Mesenteric fat pad (tissue), 1 donor: ENCODE measurements around the gene KCNK13. TPM values are rescaled to one million over a fixed set of nuclear protein-coding genes. Genes with fewer than 3 reads are reported as not detected.
"Not testable (repeated sequence)": the region's sequence is repeated elsewhere in the genome, so short reads cannot be mapped to it uniquely, and the experiment has no call there.

Experiments
- DNase-seq: peaks from one replicate; pipeline ENCODE4 v3.0.0-alpha.2; 2020; ENCODE audit warnings: low spot score
- long read RNA-seq: library from polyadenylated mRNA; unstranded; transcript quantifications from one replicate; pipeline ENCODE4 v2.0.0, GENCODE V29; 2020
- total RNA-seq: library from RNA; stranded (reverse); fragmentation: NEBNext Ultra II Directional; extraction: Animal tissue kit (Norgen Biotek cat#: 25700); gene quantifications from one replicate; pipeline ENCODE4 v1.2.1, GENCODE V29; 2021
- donor health status: DM: yes; HTN: yes; CAD: no.

Gene KCNK13
- 1.3 TPM for total RNA-seq
- long read RNA-seq = 0 reads

- no peak for DNase-seq
Observed at GRCh38 chr14:90061685-90062126, at the start of gene KCNK13. KCNK13 (plus strand) TSS chr14:90061994; CDS start chr14:90062206, 212 bp downstream.

- no peak for DNase-seq
Observed at GRCh38 chr14:90017371-90017770, 44.4 kb upstream of the KCNK13 start.

- no peak for DNase-seq
Observed at GRCh38 chr14:90019824-90020523, 41.8 kb upstream of the KCNK13 start.

- DNase-seq = no peak
Observed at GRCh38 chr14:90023176-90023896, 38.5 kb upstream of the KCNK13 start.

- DNase-seq = no peak
Observed at GRCh38 chr14:90024910-90025309, 36.9 kb upstream of the KCNK13 start.

- DNase-seq = not testable (repeated sequence)
Observed at GRCh38 chr14:90026608-90027007, 35.2 kb upstream of the KCNK13 start.

- no peak for DNase-seq
Observed at GRCh38 chr14:90027842-90028241, 34.0 kb upstream of the KCNK13 start.

GRCh38 chr14:90034156-90034555, 27.6 kb upstream of the KCNK13 start:
- no peak for DNase-seq

- no peak for DNase-seq
Observed at GRCh38 chr14:90034835-90035525, 26.8 kb upstream of the KCNK13 start.

- no peak for DNase-seq
Observed at GRCh38 chr14:90039253-90040010, 22.4 kb upstream of the KCNK13 start.

- DNase-seq = no peak
Observed at GRCh38 chr14:90040411-90040810, 21.4 kb upstream of the KCNK13 start.

GRCh38 chr14:90042496-90043252, 19.1 kb upstream of the KCNK13 start:
- DNase-seq = no peak

GRCh38 chr14:90045616-90046015, 16.2 kb upstream of the KCNK13 start:
- no peak for DNase-seq

GRCh38 chr14:90049390-90049789, 12.4 kb upstream of the KCNK13 start:
- no peak for DNase-seq

GRCh38 chr14:90050271-90050670, 11.5 kb upstream of the KCNK13 start:
- no peak for DNase-seq

- no peak for DNase-seq
Observed at GRCh38 chr14:90053044-90053443, 8.8 kb upstream of the KCNK13 start.

GRCh38 chr14:90054803-90055202, 7.0 kb upstream of the KCNK13 start:
- DNase-seq = no peak

- DNase-seq = no peak
Observed at GRCh38 chr14:90056826-90057225, 5.0 kb upstream of the KCNK13 start.

- DNase-seq = no peak
Observed at GRCh38 chr14:90058876-90059458, 2.8 kb upstream of the KCNK13 start.

- DNase-seq = no peak
Observed at GRCh38 chr14:90060312-90060964, 1.4 kb upstream of the KCNK13 start.
